CD4-positive, alpha-beta T cell treated with Interleukin-6 for 4 hours (primary cell): Measurements from ENCODE around the gene ASTN2.
A peak's percentile ranks its signal among the peaks of the same experiment; 100 is the strongest.

Experiments used
- DNase-seq: peaks from one replicate; pipeline ENCODE4 v3.0.0-alpha.2; 2020; ENCODE audit warnings: mixed read lengths

ASTN2 gene

GRCh38 chr9:116687074-116687753, 727.6 kb downstream of the ASTN2 start, which contains the start of gene TRIM32:
TSS of gene TRIM32 (plus strand) at chr9:116687305. CDS start at chr9:116697743, 10,438 bp downstream.
- peak; percentile 93 for DNase-seq

DNA sequence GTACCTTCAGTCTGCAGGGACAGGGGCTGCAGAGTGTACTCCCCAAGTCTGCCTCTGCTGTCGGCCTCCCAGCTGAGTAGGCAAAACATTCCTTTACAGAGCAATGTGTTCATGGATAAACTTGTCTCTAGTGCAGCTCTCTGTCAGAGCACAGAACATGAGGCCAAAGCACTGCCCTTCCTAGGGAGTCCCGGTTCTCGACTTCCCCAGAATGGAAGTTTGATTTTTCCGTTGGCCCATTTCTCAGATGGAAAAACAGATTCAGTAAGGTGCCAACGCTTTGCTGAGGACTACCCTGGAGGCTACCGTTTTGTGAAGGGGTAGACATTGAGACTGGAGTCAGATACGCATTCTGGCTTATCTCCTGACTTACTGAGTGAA, 728.2 kb downstream of the ASTN2 start:
- no peak for DNase-seq

DNA sequence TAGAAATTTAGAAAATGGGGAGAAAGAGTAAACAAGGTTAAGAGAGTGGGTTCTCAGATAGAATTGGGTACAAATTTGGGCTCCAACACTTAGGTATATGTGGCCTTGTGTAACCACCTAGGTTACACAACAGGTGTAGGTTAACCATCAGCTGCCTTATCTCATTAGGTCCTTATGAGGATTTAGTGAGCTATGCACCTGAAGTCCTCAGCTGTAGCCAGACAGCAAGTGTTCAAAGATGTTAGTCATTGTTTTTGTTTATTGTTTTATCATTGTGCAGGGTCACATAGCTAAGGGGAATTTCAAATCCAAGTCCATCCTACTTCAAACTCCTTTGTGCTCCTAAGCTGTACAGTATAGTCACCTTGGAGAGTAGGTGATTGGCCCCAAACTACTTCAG, 728.7 kb downstream of the ASTN2 start:
- DNase-seq = no peak

- no peak for DNase-seq
Measured at GRCh38 chr9:116685166-116685565, 729.7 kb downstream of the ASTN2 start.

DNA sequence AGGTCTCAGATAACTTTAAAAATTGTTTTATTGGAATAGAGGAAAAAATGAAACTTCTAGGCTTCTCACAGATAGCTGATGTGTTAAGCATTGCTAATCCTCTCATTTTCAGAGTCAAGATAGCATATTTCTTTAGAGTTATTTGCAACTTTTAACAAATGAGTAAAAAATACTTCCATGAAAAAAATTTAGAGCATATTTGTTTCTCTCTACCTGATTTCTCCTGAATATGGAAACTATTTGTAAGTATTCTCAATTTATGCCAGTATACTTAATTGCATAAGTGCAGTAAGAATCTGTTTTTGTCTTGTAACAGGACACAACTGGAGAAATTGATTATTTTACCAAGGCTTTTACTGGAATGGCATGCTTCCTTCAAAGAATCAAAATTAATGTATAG, 731.3 kb downstream of the ASTN2 start:
- no peak for DNase-seq

- DNase-seq = no peak
Measured at GRCh38 chr9:116674210-116674980, 740.5 kb downstream of the ASTN2 start.

DNA sequence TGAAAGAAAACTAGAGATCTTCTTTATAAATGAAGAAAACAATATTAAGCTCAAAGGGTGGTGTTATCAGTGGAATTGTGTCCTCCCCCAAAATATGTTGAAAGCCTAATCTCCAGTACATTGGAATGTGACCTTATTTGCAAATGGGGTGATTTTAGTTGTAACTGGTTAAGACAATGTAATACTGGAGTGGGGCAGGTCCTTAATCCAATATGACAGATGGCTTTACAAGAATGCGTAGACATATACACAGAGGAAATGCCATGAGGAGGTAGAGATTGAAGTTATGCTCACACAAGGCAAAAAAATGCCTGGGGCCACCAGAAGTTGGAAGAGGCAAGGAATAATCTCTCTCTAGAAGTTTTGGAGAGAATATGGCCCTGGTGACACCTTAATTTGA, 741.5 kb downstream of the ASTN2 start:
- DNase-seq = no peak

DNA sequence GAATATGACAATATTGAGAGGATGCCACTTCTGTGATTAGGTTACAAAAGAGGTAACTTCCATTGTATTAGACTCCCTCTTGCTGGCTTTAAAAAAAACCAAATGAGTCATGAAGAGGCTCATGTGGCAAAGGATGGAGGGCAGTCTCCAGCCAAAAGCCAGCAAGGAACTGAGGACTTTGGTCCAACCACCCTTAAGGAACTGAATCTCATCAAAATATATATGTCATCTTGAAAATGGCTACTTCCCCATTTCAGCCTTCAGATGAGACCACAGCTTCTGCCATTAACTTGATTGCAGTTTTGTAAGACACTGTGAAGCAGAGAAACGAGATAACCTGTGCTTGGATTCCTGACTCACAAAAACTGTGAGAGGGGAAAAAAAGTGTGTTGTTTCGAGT, 743.3 kb downstream of the ASTN2 start:
- no peak for DNase-seq

- DNase-seq = no peak
Measured at GRCh38 chr9:116668970-116669695, 745.7 kb downstream of the ASTN2 start.

DNA sequence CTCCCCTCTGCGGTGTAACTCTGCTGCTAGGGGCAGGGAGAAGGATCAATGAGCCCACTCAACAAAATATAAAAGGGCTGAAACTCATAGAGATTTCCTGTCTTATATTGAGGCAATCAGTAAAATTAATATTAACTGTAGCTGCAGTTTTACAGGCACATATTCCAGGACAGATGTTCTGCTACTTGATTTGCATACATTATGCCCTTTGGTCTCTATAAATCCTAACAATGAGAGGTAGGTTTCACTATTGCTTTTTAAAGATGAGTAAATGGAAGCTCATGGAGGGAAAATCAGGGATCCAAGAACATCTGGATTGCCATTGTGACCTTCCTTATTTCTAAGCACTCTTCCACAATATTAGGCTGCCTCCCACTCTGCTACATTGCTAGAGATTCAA, 751.3 kb downstream of the ASTN2 start:
- DNase-seq = no peak

GRCh38 chr9:116662646-116663310, 752.1 kb downstream of the ASTN2 start:
- DNase-seq = no peak

DNA sequence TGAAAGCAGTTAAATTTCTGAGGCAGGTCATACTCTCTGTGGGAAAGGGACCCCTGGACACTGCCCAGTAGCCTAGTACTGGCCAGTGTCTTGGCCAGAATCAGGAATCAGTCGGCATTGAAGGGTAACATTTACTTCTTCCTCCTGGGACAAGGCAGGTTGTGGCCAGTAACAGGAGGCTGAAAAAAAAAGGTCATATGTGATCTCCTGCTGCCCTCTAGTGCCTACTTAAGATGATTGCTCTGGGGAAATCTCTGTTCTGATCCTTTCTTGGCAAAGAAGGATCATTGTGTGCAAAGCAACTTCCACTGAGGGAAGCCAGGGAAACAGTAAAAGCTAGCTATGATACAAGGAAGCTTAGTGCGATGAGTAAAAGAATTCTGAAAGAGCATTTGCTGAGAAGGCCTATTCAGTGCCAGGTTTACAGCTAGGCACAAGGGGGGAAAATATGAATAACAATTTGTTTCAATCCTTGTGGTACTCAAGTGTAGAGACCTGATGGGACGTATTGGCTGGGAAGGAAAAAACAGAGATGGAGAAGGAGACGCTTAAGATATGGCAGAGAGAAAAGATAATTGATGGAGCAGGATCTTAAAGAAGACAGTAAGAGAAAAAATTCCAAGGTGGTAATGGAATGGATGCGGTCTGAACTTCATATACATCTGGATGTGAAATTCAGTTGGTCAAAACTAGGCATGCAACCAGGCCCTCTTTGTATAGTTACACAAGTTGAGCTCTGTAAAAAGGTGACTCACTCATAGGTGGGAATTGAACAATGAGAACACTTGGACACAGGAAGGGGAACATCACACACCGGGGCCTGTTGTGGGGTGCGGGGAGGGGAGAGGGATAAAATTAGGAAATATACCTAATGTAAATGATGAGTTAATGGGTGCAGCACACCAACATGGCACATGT, 753.6 kb downstream of the ASTN2 start:
- peak; percentile 3 for DNase-seq

DNA sequence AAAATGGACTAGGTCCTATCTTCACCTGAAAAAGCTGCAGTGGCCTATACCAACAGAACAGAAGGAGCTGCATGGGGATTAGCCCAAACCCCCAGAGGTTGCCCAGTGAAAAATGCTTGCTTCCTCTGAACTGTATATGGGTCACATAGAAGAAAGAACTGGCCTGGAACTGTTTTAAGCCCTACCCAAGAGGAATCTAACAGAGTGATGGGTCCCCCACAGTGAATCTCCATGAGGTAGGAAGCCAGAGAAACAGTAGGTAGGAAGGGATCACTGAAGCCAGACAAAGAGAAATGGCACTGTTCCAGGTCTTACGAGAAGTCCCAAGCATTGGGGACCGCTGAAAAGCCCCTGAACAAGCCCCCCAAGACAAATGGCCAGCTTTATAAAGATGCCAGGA, 756.6 kb downstream of the ASTN2 start:
- no peak for DNase-seq

DNA sequence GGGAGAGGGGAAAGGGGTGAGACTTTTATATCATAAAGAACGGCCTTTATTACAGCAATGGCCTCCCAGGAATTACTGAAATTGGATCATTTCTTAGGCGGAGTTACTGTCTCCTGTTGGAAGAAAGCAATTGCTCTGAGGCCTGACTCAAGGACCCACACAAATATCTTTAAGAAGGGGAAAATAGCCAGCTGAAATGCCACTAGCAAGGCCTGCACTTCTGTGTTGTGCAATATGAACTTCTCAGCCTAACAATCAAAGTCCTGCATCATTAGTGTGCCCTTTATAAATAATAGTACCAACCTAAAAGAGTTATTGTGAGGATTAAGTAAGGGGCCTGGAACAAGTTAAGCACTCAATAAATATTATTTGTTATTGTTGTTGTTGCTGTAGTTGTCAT, 757.9 kb downstream of the ASTN2 start:
- DNase-seq = no peak

- no peak for DNase-seq
Measured at GRCh38 chr9:116656501-116656971, 758.3 kb downstream of the ASTN2 start.

GRCh38 chr9:116654059-116654355, 760.9 kb downstream of the ASTN2 start:
- DNase-seq = no peak

DNA sequence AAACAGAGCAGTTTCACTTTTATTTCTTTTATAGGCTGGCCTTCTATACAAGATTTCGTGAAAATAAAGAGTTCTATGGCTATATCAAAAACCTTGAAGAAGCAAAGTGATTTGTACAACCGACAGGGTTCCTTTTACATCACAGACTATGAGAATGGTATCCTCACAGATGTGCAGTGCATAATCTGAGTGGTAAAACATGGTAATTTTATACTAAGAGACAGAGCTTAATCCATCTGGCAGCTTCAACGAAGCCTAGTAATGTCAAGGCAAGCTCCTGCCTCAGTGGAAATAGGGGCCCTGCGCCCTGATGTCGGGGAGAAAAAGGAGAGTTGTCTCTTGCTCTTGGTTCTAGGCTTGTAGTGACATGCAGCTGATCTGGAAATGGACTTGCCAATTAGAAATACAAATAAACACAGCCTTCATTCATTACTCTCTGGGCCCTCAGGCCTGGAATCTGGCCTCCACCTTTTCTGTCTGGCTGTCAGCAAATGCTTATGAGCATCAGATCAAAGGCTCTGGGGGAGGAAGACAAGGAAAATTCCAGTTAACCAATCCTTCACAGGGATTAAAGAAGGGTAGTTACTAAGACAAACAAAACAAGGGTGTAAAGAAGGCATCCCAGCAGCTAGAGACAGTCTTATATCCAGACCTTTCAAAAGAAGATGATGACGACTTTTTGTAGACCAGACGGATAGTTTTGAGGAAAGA, 761.4 kb downstream of the ASTN2 start:
- no peak for DNase-seq

GRCh38 chr9:116647515-116647809, 767.4 kb downstream of the ASTN2 start:
- no peak for DNase-seq

- DNase-seq = no peak
Measured at GRCh38 chr9:116646661-116647514, 768.0 kb downstream of the ASTN2 start.

GRCh38 chr9:116644091-116644688, 770.7 kb downstream of the ASTN2 start:
- DNase-seq = no peak
